HG03196 (cell line): ENCODE results near the gene CFAP20DC.
"Not testable (repeated sequence)": the region's sequence is repeated elsewhere in the genome, so short reads cannot be mapped to it uniquely, and the experiment has no call there.

ENCODE experiments used
- ATAC-seq: cut with Tn5 transposase; IDR thresholded peaks from one replicate; pipeline ENCODE4 v1.9.1; 2021; ENCODE audit not compliant: unreplicated experiment

Gene CFAP20DC

DNA sequence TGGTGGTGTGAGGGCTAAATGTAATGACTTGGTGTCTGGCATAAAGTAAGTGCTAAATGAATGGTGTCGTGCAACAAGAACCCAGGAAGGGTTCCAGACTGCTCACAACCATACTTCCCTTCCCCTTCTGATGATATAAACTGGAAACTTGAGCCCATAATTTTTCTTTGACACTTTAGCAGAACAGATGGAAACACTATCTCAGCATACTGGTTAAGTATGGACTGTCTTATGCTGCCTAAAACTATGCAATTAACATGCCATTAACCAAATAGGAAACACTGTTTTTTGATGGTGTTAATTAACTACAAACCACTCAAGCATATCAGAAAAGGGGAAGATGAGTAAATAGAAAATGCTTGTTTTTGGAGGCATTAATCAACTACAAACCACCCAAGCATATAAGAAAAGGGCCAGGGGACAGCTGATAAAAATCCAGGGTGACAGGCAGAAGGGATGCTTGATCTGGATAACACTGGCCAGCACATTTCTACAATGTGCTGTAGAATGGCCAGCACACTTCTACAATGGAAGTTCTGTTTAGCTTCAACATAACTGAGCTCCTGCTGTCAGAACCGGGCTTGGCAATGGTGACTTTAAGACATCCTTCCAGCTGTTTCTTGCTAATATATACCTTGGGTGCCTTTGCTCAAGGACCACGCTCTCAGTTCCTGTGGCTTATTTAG is 297.8 kb downstream of the CFAP20DC start:
- no peak for ATAC-seq

DNA sequence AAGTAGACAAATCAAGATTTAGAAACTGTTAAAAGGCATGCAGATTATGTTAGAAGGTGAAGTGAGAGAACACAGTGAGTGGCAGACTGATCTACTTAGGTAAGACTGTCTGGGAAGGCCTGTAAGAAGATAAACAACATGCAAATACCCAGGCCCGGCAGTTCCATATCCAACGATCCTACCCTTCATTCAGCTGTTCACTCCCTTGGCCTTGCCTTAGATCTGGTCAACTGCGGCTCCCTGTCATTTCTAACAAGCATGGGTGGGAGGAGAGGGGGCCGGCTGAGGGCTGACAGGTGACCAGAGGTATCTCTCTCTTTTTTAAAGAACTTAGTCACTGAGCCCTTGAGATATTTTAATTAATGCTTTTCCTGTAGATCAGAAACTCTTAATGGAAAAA is 298.6 kb downstream of the CFAP20DC start:
- no peak for ATAC-seq

DNA sequence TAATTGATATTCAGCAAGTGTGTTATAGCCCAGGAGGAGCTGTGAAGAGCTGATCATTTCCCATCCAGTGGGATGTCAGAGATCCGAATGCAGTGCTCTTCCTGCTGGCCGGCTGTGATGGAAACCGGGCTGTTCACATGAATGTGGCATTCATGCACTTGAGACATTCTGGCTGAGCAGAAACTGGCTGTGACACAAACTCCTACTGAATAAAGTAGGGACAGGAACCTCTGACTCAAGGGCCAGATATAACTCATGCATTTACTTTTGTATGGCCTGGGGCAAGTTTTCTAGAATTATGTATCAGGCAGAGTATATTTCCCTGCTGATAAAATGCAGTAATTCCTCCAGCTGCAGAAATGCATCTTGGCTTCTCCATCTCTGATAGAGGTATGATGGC is 299.9 kb downstream of the CFAP20DC start:
- no peak for ATAC-seq

DNA sequence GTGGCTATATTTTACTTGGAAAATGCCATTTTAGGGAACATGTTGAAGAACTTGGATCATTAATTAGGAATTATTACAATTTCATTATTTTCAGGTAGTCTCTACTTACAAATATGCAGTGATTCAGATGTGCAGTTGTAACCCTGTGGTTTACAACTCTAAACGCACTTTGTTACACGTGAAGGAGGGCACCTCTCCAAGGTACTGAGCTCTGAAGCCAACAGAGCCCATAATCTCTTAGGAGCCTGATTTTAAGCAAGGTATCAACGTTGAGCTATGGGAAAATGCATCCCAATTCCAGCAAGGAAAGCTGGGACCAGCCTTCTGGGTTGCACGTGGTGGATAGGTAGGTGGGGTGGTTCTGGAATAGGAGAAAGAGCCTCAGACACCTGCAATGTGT is 301.8 kb downstream of the CFAP20DC start:
- no peak for ATAC-seq

DNA sequence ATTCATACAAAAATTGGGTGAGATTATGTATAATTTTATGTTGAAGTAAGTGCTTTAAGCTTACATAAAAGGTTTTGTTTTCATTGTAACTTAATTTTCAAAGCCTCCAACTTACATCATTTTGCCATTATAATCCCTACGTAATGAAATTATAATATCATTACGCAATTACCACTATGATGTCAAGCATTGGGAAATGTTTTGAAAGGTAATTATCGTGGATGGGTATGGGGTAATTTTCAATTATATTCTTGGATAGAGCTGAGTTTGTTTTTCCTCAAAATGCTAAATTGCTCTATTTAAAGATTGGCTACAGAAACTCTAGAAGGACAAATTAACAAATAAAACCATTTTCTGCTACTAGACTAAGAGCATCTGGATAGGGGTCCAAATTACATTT is 303.1 kb downstream of the CFAP20DC start:
- no peak for ATAC-seq

DNA sequence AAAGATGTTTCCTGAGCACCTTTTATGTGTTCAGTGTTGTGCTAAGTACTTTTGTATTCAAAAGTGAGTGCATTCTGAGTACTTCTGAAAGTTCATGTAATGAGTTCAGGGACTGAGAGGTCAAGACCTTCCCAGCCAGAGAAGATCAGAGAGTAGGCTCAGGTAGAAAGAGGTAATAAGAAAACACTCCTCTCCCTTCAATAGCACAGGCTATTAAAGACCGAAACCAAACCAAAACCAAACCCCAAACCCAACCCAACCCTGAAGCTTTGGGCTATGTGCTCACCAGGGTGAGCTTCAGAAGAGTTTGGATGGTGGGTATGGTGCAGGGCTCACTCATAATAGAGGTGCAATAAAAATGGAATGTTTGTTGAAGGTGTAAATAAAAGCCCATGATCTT is 306.5 kb downstream of the CFAP20DC start:
- no peak for ATAC-seq

DNA sequence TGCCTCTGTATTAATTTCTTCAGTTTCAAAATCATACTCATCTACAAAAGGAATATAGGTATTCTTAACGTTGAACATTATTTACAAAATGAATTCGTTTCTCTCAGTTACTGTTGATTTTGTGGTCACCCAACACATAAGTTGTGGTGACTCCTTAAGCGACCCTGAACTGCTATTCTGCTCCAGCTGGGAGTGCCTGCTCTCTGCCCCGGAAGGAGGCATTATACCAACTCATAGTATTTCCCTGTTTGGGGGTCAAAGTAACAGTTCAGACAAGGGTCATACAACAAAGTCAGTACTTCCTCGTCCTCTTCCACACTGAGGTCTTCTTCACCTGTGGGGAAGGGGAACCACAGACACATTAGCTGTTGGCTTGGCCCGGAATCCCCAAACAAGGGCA is 307.6 kb downstream of the CFAP20DC start:
- ATAC-seq, result no peak

DNA sequence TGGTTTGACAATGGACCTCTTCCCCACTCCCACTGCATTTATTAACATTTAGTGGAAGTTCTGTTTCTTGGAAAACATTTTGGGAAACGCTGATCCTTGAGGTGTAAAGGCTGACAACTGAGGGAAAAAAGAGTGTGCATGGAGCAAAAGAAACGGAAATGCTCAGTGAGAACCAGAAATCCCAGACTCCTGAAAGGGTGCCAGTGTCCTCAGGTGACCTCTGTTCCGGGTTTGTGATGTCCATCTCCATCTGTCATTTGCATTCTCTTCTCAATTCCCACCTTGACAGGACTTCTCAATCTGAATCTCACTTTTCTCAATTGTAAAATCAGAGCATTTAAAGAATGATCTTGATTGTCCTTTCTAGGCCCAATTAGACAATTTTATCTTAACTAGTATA is 312.2 kb downstream of the CFAP20DC start:
- no peak for ATAC-seq

DNA sequence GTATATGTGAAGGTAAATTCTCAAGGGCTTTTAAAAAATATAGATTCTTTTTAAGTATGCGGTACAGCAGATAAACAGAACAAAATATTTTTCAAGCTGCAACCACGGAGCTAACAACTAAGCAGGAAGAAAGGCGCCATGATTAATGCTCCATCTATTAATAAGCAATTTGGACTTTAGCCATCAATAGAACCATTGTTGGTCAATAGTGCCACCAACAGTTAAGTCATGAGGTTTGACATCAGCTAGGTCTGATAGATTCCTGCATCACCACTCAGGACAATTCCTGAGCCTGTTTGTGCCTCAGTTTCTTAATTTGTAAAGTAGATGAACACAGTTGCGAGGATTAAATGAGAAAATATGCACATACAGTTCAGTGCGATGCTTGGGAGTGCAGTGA is 318.2 kb downstream of the CFAP20DC start:
- ATAC-seq, result no peak

DNA sequence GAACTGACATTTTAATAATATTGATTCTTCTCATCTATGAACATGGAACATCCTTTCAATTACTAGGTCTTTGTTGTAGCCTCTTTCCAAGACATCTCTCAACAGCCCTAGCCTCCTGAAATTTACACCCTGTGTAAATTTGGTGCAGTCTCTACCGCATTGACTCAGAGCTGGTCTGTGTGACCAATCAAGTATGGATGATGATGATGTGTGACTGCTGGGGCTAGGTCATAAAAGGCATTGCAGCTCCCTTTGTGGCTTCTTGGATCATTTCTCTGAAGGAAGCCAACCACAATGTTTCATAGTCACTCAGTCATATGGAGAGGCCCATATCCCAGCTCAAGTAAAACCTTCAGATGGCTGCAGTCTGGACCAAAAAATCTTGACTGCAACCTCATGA is 321.1 kb downstream of the CFAP20DC start:
- ATAC-seq, result no peak

DNA sequence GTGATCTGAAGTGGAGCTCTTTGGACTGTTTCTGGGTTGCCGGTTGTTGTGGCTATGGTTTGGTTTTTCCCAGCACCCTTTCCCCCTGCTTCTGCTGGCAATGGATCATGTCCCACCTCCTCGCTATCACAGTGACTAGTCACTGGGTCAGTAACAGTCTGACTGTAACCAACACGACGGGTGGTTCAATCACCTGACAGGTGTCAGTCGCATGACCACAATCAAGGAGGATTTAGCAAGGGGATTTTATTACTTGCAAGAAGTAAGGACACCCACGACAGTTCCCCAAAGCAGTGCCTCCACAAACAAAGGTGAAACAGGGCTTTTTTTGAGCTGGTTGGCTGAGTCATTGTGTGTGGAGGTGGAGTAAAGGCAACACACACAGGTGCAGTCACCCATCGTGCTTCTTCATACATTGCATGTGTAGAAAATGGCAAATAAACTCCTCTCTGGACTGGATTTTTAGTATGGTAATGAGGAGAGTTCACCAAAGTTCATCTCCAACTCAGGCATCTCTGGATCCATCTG is 324.4 kb downstream of the CFAP20DC start:
- ATAC-seq, result no peak

DNA sequence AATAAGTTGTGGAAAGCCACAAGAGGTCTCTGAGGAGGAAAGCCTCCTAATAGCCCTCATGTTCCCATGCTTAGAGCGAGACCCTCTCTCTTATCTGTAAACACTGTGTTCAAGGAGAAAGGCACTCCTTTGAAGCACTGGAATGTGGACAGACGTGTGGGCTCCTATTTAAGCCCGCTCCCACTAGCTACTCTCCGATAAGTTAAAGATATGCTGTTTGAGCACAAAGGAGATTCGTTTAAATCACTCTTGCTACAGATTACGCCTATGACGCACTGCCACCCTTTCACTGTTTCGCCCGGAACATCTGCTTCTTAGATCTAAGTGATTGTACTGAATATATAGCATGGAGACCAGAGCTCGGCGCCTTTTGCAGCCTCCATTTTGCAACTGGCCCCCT is 325.5 kb downstream of the CFAP20DC start:
- ATAC-seq, result no peak

DNA sequence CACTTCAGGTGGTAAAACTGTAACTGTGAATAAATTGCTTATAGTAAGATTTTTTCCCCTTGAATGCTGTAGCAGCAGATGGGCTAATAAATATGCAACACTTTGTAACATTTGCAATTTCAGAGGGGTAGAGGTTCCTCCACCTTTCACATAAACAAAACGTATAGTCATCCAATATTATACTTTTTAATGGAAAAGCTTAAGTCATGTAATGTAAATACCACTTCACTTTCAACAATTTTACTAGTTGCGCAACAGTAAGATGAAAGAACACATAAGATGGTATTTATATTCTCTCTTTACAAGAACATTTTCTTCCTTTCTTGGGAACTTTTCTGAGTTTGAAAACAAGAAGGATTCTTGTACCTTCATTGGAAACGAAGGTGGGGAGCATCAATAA is 326.7 kb downstream of the CFAP20DC start:
- ATAC-seq, result no peak

DNA sequence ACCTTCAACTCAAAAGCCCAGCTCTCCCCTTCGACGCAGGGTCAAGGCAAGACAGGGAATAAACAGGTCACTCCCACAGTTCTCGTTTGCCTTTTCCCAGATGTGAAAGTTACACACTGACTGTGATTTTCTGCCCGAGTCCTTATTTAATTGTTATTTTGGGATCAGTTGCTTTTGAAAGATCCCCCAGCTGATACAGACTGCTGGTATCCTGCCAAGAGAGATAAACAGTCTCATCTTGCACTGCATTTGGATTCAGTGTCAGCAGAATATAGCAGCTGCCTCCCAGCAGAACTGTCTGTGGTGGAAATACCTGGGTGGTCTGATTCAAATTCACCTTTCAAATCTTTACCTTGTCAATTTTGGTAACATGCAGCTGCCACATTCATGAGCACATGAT is 327.3 kb downstream of the CFAP20DC start:
- no peak for ATAC-seq

DNA sequence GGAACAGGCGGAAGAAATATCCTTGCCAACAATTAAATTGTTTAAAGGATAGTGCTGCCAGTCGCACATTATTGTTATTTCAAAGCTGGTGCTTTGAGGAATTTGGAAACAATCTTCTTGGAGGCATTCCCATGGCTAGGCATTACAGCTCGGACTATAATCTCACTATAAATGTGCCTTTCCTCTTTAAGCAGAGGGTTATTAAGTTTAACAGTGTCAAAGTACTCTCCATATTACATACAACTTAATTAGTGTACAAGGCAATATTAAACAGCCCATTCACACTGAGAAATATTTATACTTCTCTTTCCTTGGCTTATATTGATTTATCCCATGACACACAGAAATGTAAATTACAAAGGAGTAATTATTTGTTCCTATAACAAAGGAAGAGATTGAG is 329.3 kb downstream of the CFAP20DC start:
- no peak for ATAC-seq

DNA sequence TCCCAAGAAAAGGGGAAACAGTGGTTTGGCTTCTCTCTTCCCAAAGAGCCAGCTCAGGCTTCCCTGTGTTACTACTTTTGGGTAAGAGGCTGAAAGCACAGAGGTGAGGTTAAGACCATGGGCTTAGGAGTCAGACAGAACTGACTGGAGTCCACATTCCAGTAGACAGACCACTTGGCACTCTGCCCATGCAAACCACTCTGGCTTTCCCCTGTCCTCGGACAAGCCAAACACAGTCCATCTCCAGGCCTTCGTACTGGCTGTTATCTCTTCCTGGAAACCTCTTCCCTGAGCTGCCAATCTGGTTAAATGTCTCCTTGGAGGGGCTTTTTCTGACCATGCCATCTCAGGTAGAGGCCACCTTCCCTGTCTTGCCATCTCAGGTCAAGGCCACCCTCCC is 330.1 kb downstream of the CFAP20DC start:
- no peak for ATAC-seq

DNA sequence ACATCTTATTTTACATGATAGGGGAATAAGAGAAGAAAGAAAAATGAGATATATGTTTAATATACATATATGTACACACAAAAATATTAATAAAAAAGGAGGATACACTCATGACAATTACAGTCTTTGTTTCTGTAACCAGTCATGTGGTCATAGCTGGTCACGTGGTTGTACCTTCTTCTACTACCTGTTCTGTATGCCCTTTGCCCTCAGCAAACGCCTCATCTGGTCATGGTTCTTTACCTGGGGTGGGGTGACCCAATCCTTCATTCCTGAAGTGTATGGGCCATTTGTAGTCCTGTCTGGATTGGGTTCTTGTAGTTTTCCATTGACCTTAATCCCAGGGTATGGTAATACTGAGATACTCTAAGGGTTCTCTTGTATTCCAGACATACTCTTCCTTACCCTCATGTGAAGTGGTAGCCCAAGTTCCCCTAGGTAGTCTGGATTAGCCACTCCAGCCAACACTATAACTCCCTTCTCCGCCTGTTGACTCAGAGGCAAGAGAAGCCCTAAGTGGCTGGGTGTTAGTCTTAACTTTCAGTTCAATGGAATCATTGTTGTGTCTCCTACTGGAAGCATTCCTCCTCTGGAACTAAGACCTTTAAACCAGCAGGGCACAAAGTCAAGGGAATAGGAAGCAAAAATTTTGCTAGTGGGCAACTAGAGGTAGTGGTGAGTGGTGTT is 336.0 kb downstream of the CFAP20DC start:
- no peak for ATAC-seq

DNA sequence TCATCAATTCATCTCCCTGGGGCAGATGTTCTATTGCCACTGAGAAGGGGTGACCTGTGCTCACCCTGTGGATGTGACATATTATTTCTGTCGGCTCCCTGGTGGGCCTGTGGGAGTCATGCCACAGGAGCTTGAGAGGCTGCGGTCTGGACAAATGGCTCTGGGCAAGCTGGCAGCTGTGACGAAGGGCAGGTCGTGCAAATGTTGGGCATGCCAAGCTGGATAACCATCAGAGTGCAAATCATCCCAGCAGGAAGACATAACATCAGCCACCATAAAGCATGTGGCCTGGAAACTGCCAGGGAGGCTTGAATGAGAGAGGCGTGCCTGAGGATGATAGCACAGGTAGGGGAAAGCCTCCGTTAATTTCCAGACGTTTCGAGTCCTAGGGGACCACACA is 338.0 kb downstream of the CFAP20DC start:
- no peak for ATAC-seq

DNA sequence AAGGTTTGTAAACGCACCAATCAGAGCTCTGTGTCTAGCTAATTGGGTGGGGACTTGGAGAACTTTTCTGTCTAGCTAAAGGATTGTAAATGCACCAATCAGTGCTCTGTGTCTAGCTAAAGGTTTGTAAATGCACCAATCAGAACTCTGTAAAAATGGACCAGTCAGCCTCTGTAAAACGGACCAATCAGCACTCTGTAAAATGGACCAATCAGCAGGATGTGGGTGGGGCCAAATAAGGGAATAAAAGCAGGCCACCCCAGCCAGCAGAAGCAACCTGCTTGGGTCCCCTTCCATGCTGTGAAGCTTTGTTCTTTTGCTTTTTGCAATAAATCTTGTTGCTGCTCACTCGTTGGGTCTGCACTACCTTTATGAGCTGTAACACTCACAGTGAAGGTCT is 340.8 kb downstream of the CFAP20DC start:
- not testable (repeated sequence) for ATAC-seq

DNA sequence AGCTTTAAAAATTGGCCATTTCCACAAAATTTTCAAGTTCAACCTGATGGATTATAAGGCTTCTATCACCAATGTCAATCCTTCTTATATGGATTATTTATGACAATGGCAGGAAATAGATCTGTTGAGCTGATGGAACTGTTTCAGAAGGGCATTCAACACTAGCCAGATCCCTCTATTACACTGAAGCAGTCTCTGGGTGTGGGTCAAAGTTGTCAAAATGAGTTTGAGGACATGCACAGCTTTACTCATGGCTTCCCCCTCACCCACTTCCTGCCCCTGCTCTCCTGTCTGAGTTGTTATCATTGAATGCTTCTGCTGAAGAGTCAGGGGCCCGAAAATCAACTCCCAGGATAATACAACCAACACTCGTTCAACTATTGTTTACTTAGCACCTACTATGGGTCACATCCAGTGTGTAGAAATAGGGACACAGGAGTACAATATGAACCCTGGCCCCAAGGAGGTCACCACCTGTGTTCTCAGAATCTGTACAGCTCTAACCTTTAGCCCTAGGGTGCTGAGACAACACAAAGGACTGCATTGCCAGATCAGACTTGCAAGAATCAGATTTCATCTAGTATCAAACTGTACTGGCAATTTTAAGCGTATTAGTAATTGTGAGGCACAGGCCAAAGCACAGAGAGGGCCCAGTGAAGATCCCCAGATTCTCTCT is 341.6 kb downstream of the CFAP20DC start:
- no peak for ATAC-seq

DNA sequence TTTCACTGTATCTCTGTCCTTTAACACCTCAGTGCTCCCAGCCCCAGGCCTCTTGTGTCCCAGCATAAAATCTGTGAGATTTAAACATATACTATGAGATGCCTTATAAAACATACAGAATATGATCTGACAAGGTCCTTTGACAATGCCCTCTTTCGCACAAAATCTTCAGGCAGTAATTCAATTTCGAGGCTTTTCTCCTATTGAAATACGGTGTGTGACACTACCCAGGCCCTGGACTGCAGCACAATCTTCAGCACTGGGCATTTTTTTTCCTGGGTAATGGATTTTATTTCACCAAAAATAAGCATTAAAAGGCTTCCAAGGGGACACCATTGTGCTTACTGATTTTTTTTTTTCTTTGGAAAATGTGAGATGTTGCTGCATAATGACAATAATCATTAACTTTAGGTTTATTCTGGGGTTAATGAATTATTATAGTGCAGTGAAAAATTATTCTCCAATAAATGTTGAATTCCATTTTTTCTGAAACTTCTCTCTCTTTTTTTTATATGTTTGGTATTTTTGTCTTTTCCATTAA is 342.4 kb downstream of the CFAP20DC start:
- ATAC-seq, result no peak
